Middle frontal gyrus (tissue), 1 donor: ENCODE results near the gene MCF2L.
"Not testable (repeated sequence)": the region's sequence is repeated elsewhere in the genome, so short reads cannot be mapped to it uniquely, and the experiment has no call there.

Source experiments
- DNase-seq: peaks from one replicate; pipeline ENCODE4 v3.0.0-alpha.2; 2015; ENCODE audit warnings: low spot score; ENCODE audit errors: extremely low spot score

MCF2L gene

DNA sequence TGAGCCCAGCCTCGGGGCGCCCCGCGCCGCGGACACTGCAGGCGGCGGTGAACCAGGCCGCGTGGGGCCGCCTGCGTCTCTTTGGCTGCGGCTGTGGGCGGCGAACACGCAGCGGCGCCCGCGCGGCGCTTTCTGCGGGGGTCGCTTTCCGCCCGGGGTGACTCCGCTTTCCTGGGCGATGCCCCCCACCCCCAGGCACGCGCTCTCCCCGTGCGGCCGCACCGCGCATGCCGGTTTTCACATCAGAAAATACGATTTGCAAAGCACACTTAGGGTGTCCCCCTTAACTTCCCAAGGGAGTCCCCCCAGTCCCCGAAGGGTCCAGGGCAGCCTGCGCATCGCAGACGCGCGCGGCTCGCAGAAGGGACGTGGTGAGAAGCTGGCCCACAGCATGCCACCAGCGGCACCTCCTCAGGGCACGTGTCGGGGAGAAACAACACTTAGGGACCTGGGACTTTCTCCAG is 141.9 kb downstream of the MCF2L start:
- DNase-seq, result no peak

DNA sequence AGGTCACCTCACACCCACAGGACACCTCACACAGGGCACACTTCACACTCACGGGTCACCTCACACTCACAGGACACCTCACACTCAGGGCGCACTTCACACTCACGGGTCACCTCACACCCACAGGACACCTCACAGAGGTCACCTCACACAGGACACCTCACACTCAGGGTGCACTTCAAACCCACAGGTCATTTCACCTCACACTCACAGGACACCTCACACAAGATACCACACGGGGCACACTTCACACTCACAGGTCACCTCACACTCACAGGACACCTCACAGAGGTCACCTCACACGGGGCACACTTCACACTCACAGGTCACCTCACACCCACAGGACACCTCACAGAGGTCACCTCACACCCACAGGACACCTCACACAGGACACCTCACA is 142.8 kb downstream of the MCF2L start:
- not testable (repeated sequence) for DNase-seq

DNA sequence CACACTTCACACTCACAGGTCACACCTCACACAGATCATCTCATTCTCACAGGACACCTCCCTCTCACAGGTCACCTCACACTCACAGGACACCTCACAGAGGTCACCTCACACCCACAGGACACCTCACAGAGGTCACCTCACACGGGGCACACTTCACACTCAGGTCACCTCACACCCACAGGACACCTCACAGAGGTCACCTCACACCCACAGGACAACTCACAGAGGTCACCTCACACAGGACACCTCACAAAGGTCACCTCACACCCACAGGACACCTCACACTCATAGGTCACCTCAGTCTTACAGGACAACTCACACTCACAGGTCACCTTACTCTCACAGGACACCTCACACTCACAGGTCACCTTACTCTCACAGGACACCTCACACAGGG is 143.5 kb downstream of the MCF2L start:
- not testable (repeated sequence) for DNase-seq

DNA sequence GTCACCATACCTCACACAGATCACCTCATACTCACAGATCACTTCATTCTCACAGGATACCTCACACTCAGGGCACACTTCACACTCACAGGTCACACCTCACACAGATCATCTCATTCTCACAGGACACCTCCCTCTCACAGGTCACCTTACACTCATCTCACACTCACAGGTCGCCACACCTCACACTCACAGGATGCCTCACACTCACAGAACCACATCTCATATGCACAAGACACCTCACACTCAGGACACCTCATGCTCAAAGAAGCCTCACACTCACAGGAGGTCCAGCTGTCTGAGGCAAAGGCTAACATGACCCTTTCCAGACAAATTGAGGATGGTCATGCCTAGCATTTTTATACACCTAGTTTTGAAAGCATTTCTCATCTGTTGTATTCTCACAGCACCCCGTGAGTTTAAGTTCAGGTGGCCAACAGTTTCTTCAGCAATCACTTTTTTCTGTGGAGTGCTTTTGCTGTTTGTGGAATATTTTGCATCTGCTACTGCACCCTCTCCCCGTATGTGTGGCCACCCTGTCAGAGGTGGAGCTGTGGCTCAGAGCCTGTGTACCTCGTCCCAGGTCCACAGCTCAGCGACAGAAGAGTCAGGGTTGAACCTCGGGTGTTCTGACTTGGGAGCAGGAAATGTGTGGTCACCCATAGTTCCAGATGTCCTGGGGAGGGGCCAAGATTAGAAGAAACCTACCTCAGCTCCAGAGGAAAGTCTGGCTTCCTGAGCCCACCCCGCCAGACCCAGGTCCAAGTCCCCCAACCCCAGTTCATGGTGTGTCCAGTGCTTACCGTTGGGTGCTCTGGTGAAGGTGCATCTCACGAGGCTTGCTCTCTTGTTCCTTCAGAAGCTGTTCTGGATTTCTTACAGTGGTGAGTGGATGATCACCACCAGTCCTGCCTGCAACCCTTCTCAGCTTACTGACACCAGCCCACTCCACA is 144.2 kb downstream of the MCF2L start:
- no peak for DNase-seq

DNA sequence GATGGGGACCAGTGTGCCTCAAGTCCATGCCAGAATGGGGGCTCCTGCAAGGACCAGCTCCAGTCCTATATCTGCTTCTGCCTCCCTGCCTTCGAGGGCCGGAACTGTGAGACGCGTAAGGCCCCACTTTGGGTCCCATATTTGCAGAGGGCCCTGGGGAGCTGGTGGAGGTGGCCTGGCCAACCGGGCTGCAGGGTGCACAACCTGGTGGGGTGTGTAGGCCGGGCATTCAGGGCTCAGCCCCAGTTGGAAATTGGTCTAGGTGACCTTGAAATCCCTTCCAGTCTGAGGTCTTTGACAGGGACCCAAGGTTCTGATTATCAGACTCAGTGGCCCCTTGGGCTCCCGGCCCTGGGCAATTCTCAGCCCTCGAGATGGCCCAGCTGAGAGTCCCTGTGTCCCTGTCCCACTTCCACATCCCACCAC is 144.8 kb downstream of the MCF2L start:
- DNase-seq, result no peak

DNA sequence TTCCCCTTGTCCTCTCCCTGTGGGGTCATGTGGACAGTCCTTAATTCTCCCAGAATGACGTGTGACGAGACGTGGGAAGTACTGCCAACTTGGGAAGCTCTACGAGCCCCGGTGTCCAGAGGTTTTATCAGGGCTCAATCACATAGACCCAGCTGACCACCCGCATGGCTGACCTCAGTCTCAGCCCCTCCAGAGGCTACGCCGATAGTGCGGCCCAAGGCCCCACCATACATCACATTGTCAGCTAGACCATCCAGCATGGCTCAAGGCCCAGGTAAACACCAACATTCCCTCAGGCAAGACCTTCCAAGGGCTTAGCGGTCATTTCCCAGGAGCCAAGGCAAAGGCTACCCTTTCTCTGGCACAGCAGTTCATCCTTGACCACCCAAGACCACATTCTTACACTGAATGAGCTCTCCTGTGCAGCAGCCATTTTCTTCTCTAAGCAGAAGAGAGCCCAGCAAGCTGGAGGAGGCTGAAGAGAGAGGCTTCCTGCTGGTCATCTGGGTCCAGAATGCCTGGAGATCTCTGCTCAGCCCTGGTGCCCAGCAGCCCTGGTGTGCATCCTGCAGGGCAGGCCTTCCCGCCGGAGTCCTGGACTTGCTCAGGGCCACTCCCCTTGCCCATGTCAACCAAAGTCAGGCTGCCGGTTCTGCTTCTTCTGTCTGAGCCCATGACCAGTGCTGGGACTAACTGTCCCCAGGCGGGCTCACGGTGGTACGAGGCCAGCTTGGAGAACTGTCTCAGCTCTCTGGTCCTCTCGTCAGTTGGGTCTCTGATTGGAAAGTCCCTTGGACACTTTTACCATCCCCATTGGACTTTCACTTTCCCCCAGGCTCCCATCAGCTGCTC is 145.7 kb downstream of the MCF2L start:
- no peak for DNase-seq

DNA sequence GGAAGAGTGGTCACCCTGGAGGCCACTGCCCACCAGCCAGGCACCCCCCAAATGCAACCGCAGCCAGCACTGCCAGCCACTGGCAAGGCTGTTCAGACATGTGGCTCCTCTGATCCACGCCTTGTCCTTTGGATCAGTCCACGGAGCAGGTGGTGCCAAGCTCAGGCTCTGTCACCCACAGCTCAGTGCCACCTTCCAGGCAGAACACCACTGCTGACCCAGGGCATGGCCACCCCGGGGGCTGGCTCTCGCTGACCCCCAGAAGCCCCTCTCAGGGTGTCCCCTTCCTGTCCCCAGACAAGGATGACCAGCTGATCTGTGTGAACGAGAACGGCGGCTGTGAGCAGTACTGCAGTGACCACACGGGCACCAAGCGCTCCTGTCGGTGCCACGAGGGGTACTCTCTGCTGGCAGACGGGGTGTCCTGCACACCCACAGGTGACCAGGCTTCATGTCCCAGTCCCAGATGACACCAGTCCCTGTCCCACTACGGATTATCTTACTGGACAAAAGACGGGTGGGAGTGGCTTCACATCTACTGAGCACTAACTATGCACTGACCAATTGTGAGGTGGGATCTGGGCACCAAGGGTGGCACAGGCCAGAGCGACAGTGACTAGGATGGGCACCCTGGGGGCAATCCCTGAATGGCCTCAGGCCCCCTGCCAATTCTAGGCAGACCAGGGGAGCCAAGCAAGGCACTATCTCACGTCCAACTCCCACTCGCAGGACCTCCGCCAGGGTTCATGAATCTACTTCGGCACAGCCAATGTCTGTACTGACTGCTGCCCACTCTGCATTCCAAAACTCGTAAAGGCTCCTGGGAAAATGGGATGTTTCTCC is 146.6 kb downstream of the MCF2L start:
- DNase-seq, result no peak

DNA sequence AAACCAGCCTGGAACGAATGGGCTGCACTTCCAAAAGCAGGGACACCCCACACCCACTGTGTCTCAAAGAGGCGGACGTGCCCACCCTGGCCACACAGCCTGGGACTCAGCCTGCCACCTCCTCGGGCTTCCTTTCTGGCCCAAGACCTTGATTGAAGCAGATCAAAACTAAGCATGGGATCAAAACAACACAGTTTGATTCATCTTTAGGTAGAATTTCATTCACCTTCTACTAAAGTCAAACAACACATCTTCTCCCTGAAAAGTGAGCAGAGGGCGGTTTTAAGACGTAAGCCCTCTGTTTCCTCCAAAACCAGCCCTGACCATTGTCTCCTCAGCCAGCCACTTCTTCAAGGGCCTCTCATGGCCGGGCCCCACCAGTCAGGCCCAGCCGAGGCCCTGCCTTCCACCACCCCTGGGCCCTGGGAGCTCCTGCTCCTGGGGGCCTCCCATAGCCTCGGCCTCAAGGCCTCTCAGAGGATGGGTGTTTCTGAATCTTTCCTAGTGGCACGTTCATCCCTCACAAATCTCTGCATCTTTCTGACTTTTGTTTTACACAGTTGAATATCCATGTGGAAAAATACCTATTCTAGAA is 147.3 kb downstream of the MCF2L start:
- no peak for DNase-seq

DNA sequence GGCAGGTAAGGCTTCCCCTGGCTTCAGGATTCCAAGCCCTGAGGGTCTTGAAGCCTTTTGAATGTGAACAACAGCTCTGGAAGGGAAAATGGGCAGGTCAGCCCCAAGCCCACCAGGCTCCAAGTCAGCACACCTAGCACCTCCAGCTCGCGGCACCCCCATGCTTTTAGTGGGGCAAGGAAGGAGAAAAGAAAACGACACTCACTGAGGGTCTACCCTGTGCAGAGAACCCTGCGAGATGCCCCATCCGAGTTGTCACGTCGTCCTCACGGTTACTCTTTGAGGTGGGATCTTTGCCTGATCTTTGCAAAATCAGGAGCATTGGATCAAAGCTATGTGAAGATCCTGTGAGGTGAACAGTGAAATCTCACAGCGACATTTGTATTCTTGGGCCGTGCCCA is 147.9 kb downstream of the MCF2L start:
- DNase-seq, result no peak

DNA sequence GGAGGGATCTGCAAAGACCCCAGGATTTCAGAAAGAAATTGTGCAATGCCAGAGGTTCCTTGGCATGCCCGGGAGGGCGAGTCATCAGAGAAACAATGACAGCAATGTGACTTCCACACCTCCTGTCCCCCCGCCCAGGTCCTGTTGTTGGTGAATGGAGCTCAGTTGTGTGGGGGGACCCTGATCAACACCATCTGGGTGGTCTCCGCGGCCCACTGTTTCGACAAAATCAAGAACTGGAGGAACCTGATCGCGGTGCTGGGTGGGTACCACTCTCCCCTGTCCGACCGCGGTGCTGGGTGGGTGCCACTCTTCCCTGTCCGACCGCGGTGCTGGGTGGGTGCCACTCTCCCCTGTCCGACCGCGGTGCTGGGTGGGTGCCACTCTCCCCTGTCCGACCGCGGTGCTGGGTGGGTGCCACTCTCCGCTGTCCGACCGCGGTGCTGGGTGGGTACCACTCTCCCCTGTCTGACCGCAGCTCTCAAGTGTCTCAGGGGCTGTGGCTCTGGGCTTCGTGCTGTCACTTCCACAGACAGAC is 148.4 kb downstream of the MCF2L start:
- DNase-seq, result no peak

DNA sequence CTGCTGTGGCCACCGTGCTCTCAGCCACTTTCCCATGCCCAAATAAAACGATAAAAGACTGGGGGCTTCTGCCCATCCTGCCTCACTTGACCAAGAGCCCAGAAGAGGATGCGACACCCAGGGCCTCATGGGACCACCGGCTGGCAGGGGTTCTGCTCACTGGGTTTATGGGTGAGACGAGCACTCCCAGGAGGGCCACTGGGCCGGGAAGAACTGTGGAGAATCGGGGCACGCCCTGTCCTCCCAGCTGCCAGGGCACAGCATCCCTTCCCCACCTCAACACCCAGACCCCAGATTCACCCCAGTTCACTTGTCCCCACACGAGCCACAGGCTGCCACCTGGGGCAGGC is 148.9 kb downstream of the MCF2L start:
- DNase-seq, result no peak

DNA sequence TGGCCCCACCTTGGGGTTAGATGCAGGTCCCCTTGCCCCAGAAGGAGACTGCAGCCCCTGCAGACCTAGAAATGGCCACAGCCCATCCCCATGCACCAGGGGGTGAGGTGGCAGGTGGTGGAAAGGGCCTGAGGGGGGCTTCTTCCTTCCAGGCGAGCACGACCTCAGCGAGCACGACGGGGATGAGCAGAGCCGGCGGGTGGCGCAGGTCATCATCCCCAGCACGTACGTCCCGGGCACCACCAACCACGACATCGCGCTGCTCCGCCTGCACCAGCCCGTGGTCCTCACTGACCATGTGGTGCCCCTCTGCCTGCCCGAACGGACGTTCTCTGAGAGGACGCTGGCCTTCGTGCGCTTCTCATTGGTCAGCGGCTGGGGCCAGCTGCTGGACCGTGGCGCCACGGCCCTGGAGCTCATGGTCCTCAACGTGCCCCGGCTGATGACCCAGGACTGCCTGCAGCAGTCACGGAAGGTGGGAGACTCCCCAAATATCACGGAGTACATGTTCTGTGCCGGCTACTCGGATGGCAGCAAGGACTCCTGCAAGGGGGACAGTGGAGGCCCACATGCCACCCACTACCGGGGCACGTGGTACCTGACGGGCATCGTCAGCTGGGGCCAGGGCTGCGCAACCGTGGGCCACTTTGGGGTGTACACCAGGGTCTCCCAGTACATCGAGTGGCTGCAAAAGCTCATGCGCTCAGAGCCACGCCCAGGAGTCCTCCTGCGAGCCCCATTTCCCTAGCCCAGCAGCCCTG is 149.4 kb downstream of the MCF2L start:
- no peak for DNase-seq

DNA sequence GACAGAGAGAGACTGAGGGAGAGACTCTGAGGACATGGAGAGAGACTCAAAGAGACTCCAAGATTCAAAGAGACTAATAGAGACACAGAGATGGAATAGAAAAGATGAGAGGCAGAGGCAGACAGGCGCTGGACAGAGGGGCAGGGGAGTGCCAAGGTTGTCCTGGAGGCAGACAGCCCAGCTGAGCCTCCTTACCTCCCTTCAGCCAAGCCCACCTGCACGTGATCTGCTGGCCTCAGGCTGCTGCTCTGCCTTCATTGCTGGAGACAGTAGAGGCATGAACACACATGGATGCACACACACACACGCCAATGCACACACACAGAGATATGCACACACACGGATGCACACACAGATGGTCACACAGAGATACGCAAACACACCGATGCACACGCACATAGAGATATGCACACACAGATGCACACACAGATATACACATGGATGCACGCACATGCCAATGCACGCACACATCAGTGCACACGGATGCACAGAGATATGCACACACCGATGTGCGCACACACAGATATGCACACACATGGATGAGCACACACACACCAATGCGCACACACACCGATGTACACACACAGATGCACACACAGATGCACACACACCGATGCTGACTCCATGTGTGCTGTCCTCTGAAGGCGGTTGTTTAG is 150.3 kb downstream of the MCF2L start:
- DNase-seq, result no peak

DNA sequence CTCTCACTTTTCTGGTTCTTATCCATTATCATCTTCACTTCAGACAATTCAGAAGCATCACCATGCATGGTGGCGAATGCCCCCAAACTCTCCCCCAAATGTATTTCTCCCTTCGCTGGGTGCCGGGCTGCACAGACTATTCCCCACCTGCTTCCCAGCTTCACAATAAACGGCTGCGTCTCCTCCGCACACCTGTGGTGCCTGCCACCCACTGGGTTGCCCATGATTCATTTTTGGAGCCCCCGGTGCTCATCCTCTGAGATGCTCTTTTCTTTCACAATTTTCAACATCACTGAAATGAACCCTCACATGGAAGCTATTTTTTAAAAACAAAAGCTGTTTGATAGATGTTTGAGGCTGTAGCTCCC is 150.8 kb downstream of the MCF2L start:
- no peak for DNase-seq

DNA sequence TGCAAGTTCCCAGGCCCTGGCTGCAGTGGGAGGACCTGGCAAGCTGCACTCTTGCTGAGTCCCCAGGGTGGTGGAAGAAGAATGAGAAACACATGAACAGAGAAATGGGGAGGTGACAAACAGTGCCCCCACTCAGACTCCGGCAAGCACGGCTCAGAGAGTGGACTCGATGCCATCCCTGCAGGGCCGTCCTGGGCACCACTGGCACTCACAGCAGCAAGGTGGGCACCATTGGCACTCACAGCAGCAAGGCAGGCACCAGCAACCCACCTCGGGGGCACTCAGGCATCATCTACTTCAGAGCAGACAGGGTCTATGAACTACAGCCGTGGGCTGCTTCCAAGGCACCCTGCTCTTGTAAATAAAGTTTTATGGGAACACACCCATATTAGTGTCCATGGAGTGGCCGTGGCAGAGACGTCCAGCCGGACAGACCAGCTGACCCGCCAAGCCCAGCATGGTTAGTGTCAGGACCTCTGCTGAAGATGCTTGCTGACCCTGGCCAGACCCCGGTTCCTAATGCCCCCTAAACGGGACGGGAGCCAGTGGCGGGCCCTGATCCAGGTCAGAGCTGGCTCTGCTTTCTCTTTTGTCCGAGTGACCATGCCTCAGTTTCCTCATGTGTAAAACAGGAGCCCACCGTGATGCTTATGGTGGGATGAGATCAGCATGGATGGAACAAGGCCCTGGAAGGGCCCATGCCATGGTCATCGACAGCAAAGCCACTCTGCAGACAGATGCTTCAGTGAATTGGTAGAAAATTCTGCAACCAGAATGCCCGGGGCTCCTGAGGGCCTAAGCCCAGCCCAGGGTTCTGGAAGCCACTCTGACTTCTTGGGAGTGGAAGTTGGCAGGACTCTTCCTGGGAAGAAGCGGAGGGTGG is 151.5 kb downstream of the MCF2L start:
- no peak for DNase-seq

DNA sequence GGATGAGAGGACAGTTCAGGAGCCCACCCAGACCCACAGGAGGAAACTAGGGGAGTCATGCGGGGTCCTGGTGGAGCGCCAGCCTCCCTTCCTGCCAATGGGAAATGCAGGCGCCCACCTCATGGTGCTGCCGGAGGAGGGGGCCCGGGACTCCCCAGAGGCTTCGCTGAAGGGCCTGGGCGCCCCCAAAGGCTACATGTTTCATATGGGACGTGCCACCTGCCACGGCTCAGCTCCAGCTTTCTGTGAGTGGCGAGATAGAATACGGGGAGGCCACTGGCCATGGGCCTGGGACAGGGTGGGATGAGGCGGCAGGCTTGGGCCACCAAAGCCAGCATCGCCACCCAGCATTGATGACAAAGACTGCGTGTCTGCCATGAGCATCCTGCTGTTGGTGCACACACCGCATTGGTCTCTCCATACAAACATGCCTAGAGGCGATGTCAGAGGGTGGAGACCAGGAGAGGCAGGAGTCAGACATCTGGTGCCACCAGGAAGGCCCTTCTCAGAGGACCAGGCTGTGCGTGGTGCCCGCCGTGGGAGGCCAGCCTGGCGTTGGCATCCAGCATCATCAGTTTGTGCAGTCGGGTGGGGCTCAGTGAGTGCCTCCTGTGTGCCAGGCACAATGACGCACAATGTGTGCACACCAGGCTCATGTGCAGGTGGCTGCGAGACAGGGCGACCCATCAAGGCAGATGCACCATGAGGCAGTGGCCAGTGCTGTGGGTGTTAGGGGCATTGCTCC is 152.3 kb downstream of the MCF2L start:
- no peak for DNase-seq

DNA sequence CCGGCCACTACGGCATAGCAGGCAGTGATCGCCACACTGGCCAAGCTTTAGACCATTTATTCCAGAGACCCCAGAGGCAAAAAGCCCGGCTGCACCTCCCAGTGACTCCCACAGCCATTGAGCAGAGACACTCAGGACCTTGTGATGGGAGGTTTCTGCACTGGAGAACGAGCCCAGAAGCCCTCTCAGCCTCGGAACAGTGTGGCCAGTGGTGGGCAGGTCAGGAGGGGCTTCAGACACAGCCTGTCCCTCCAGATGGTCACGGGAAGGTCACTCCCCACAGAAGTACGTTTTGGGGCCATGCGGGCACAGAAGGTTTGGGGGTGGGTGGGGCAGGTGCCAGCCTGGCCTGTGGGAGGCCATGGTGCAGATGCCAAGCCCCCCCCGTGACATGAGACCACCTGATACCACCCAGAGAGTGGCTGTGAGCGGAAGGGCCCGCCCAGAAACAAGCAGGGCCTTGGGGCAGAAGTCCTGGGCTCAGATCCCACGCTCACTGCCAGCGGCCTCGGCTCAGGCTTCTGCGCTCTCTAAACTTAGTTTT is 153.0 kb downstream of the MCF2L start:
- no peak for DNase-seq
